Heart left ventricle (tissue), 13 donors: ENCODE results near the gene ABHD12B.

ENCODE experiments used
- POLR2A ChIP-seq, 2 donors: fragments of 450-650 bp; IDR thresholded peaks; one replicate each; pipeline ENCODE4 v1.6.1; 2017; ENCODE audit warnings: antibody characterized with exemption in 2 of 2, mild to moderate bottlenecking in 2 of 2, moderate library complexity in 2 of 2
- TF ChIP-seq, protein P1 (sequence below), 12 donors: fragments of 200-600 bp; sonication (generic) in 4 of 12; IDR thresholded peaks; one replicate each; pipeline versions ENCODE4 v1.5.0 to v1.8.0; 2018 to 2022; ENCODE audit warnings: antibody characterized with exemption in 12 of 12, mild to moderate bottlenecking in 5 of 12
- donor health status: ischemic (EF 13 %, LVEDD 7.1; RV severe dilation, severe dysfunction).
- donor health status: DM: no; HTN: yes; CAD: no.
- donor health status: DM: no; HTN: no; CAD: no.
- donor health status: ischemic (EF 25% LVEDD 6.9; RV normal size, moderate dysfunction).
- donor health status: ischemic (EF 25% LVEDD 5.7; RV mildly dilated, moderate dysfunction).
- donor health status: ischemic (EF 35%, LVEDD 5.7; RV mildly dilated, moderate dysfunction).
- donor health status: nonischemic (EF 11% LVEDD 7.7; RV severe dilation, severe dysfunction).
- donor health status: DM: yes; HTN: yes; CAD: no.
- donor health status: PGD.
- donor health status: ischemic (EF 29% LVEDD 5.4; RV normal size, mild dysfunction).
- donor health status: nonischemic (EF 23%, LVEDD 6.1; RV moderate dilation, normal function).

DNA sequence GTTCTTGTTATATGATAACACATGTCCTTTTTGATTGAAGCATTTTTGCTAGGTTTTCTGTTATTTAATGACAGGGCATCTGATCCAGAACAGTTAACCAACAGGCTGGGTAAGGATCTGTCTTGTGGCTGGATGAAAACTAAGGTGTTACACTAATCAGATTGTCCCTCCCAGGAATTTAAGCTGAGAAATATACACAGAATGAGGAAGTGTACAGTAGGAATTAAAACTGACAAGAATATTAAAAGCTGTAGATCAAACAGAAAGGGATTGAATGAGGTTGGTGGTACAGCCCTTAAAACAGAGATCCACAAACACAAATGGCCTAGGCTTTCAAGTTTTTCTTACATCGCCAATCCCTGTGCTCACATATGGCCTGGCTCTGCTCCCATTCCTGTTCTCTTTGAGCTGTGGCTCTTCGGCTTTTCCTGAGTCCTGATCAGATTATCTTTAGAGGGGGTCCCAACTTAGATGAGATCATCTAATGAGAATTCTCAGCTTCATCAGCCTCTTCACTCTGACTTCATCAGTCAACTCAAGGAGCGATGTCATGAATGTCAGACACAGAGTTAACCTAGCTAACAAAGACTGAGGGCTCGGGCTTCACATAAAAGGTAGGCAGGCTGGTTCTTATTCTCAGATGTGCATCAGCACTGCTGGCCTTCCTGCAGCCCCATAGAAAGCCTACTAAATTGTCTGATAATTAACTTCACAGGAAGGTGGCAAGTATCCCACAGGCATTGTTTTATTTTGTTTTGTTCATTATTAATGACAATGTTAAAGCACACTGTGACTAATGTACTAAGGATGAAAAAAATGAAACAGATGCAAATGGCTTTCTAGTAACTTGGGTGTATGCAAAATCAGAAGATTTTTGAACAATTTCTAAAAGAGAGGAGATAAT is 61.0 kb downstream of the ABHD12B start:
- TF ChIP-seq, protein P1, sequence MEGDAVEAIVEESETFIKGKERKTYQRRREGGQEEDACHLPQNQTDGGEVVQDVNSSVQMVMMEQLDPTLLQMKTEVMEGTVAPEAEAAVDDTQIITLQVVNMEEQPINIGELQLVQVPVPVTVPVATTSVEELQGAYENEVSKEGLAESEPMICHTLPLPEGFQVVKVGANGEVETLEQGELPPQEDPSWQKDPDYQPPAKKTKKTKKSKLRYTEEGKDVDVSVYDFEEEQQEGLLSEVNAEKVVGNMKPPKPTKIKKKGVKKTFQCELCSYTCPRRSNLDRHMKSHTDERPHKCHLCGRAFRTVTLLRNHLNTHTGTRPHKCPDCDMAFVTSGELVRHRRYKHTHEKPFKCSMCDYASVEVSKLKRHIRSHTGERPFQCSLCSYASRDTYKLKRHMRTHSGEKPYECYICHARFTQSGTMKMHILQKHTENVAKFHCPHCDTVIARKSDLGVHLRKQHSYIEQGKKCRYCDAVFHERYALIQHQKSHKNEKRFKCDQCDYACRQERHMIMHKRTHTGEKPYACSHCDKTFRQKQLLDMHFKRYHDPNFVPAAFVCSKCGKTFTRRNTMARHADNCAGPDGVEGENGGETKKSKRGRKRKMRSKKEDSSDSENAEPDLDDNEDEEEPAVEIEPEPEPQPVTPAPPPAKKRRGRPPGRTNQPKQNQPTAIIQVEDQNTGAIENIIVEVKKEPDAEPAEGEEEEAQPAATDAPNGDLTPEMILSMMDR (IDR thresholded peaks at IDR 0.05) = no peak
- no peak for TF ChIP-seq POLR2A (IDR thresholded peaks at IDR 0.05)
